Fibroblast of skin of left biceps (primary cell): ENCODE measurements around the gene NNT.
"Not testable (repeated sequence)": the region's sequence is repeated elsewhere in the genome, so short reads cannot be mapped to it uniquely, and the experiment has no call there.

Source experiments
- DNase-seq, 2 experiments: peaks; one replicate each; pipeline ENCODE4 v3.0.0-alpha.2; 2013; ENCODE audit warnings: low read depth in 2 of 2

The NNT gene

GRCh38 chr5:43602461-43603343, at the start of gene NNT:
NNT (plus strand) TSS chr5:43603180; CDS start chr5:43609196, 6,016 bp downstream.
- no peak for DNase-seq

GRCh38 chr5:43553381-43553780, 49.6 kb upstream of the NNT start:
- DNase-seq: no peak

- no peak for DNase-seq
Measured at GRCh38 chr5:43554497-43554896, 48.5 kb upstream of the NNT start.

- no peak for DNase-seq
Measured at GRCh38 chr5:43555895-43556606, 46.9 kb upstream of the NNT start.

GRCh38 chr5:43556607-43556856, 46.4 kb upstream of the NNT start:
- DNase-seq: not testable (repeated sequence)

DNA sequence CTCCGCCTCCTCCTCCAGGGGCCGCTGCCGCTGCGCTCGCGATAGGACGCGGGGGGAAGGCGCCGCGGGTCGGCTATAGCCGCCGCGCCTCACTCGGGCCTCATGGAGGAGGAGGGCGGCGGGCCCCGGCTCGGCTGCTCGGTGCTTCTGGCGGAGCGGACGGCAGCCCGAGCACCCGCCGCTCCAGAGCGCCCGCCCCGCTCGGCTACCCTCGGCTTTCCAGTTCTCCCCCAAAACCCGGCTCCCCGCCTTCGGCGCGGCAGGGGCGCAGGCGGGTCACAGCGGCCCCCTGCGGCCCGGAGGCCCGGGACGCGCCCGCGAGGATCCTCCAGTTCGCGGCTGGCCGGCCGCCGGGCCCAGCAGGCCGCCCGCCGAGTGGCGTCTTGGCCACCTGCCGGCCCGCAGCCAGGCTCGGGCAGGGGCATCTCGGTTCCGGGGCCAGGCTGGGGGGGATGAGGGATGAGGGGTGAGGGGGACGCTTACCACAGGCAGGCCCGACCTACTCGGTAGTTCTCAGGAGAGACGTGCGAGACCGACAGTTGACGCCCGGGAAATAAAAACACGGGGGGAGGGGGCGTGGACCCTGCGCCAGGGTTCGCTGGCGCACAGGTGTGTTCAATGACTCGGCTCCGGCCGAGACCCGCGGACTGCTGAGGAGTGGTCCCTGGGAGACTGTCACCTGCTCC, 46.0 kb upstream of the NNT start, which contains the start of gene PAIP1:
Gene PAIP1 (minus strand): TSS at position 221 of the 686 bp plus-strand sequence. CDS start 231 bp downstream, outside the sequence.
- DNase-seq: peak; percentile 68 to 70

- DNase-seq: peak; percentile 38
Measured at GRCh38 chr5:43560128-43560527, 42.9 kb upstream of the NNT start.

GRCh38 chr5:43561356-43561755, 41.6 kb upstream of the NNT start:
- DNase-seq: peak; percentile 37 to 49

DNA sequence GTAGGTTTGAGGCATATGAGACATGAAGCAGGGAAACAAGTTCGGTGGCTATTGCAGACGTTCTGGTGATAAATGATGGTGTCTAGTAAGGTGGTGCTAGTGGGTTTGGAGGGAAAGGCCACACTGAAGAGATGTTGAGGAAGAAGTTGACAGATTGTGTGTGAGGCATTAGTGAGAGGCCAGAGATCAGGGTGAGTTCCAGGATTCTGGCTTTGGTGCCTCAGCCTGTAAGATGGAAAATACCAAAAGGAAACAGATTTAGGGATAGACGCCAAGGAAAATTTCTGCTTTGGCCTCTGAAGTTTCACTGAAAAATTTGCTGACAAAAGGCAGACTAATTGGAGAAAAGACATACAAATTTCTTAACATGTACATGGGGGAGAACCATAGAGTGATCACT, 39.7 kb upstream of the NNT start:
- no peak for DNase-seq

DNA sequence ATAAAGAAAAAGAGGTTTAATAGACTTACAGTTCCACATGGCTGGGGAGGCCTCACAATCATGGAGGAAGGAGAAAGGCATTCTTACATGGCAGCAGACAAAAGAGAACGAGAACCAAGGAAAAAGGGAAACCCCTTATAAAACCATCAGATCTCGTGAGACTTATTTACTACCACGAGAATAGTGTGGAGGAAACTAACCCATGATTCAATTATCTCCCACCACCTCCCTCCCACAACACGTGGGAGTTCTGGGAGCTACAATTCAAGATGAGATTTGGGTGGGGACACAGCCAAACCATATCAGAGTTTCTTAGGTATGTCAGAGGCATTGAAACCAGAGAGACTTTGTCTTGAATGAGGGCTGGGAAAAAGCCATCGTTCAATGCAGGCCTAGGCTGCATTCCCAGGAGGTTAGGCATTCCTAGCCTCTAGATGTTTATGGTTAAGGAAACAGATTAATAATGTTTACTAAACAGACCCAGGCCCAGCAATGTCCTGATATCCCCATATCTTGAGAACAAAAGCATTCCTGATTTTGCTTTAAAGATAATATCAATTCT, 38.6 kb upstream of the NNT start:
- no peak for DNase-seq

DNA sequence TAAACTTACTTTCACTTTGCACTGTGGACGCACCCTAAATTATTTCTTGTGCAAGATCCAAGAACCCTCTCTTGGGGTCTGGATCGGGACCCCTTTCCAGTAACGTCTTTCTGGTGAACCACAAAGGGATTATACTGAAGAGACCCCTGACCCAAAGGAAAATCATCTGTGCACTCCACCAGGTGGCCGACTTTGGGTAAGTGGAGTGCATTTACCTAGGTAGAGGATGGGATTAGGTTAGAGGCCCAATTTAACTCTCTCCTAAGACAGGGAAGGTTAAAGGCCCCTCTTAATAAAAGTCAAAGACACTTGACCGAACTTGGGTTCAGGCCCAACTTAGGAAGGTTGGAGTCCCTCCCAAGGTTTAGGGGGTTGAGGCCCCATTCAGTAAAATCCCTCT, 37.9 kb upstream of the NNT start:
- DNase-seq: no peak

- no peak for DNase-seq
Measured at GRCh38 chr5:43567967-43568366, 35.0 kb upstream of the NNT start.

DNA sequence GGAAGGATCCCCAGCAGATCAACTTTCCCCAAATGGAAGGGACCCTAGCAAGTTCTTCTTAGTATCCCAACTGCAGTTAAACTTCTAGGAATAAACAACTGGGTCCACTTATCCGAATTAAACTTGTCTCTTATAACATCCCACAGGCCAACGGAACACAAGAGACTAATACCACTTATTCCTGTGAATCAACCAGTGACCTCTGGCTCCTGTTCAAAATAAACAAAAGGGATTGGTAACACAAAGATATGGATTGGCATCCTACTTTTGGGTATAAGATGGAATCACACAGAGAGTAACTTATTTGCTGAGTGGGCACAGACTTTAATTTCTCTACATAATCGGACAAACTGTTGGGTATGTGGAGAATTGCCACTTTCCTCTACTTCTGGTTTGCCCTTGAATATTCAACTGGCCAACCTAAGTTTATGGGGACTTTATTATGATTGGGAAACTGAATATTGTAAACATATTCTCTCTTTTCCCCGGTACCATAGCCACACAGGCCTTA, 33.7 kb upstream of the NNT start:
- no peak for DNase-seq

- no peak for DNase-seq
Measured at GRCh38 chr5:43570450-43571158, 32.4 kb upstream of the NNT start.

GRCh38 chr5:43571237-43571636, 31.7 kb upstream of the NNT start:
- DNase-seq: no peak

GRCh38 chr5:43572357-43572756, 30.6 kb upstream of the NNT start:
- DNase-seq: no peak

GRCh38 chr5:43573058-43573457, 29.9 kb upstream of the NNT start:
- peak; percentile 53 to 55 for DNase-seq

- not testable (repeated sequence) for DNase-seq
Measured at GRCh38 chr5:43580402-43581210, 22.4 kb upstream of the NNT start.

DNA sequence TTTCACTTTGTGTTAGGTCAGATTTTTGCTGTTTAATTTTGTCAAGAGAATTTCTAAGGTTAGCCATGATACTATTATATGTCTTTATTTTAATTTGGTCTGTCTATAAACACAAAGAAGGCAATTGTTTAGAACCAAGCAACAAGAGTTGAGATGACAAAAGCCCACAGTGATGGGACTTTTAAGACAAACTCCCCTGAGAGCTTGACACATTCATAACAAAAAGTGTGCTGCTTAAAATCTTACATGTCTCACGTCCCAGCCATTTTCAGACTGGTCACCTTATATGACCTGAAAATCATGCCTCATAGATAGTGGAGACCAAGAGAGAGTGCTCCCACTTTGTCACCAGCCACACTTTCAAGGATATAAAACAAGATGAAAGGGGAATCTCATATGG, 21.6 kb upstream of the NNT start:
- no peak for DNase-seq
